HG03442 (cell line): ENCODE results near the gene MET.
"Not testable (repeated sequence)": the region's sequence is repeated elsewhere in the genome, so short reads cannot be mapped to it uniquely, and the experiment has no call there.

Source experiments
- ATAC-seq: cut with Tn5 transposase; IDR thresholded peaks from one replicate; pipeline ENCODE4 v1.9.1; 2021; ENCODE audit warnings: mild to moderate bottlenecking, moderate library complexity; ENCODE audit not compliant: unreplicated experiment

The MET gene

GRCh38 chr7:116746388-116746787, 74.4 kb downstream of the MET start:
- not testable (repeated sequence) for ATAC-seq

GRCh38 chr7:116751070-116751469, 79.1 kb downstream of the MET start:
- ATAC-seq = not testable (repeated sequence)

- no peak for ATAC-seq
Measured at GRCh38 chr7:116752305-116753074, 80.5 kb downstream of the MET start.

GRCh38 chr7:116753130-116753529, 81.1 kb downstream of the MET start:
- ATAC-seq = no peak

- no peak for ATAC-seq
Measured at GRCh38 chr7:116754186-116754585, 82.2 kb downstream of the MET start.

GRCh38 chr7:116757283-116757682, 85.3 kb downstream of the MET start:
- ATAC-seq = no peak

- ATAC-seq = not testable (repeated sequence)
Measured at GRCh38 chr7:116759642-116760041, 87.6 kb downstream of the MET start.

- ATAC-seq = no peak
Measured at GRCh38 chr7:116762971-116763370, 91.0 kb downstream of the MET start.

- ATAC-seq = no peak
Measured at GRCh38 chr7:116763647-116764046, 91.7 kb downstream of the MET start.

GRCh38 chr7:116766881-116767280, 94.9 kb downstream of the MET start:
- ATAC-seq = no peak

- no peak for ATAC-seq
Measured at GRCh38 chr7:116769546-116769945, 97.5 kb downstream of the MET start.

- ATAC-seq = no peak
Measured at GRCh38 chr7:116770941-116771340, 98.9 kb downstream of the MET start.

- no peak for ATAC-seq
Measured at GRCh38 chr7:116771640-116772039, 99.6 kb downstream of the MET start.

GRCh38 chr7:116772423-116772863, 100.4 kb downstream of the MET start:
- ATAC-seq = no peak

GRCh38 chr7:116772926-116773749, 101.1 kb downstream of the MET start:
- ATAC-seq = no peak

- no peak for ATAC-seq
Measured at GRCh38 chr7:116776046-116776445, 104.0 kb downstream of the MET start.

GRCh38 chr7:116776610-116777289, 104.8 kb downstream of the MET start:
- peak; percentile 57 for ATAC-seq

- no peak for ATAC-seq
Measured at GRCh38 chr7:116777651-116778281, 105.8 kb downstream of the MET start.

- no peak for ATAC-seq
Measured at GRCh38 chr7:116779216-116779615, 107.2 kb downstream of the MET start.

GRCh38 chr7:116779931-116780330, 107.9 kb downstream of the MET start:
- ATAC-seq = no peak

GRCh38 chr7:116780521-116780920, 108.5 kb downstream of the MET start:
- peak; percentile 47 for ATAC-seq
